GM12865 (cell line): ENCODE results near the gene PRSS1.

Experiments
- DNase-seq: peaks from one replicate; pipeline ENCODE4 v3.0.0; 2010; ENCODE audit warnings: low read depth
- H3K4me3 ChIP-seq: 2 replicates; pipeline ENCODE4 v1.5.1; 2011; ENCODE audit warnings: mild to moderate bottlenecking, low read depth, low read length, control low read depth
- CTCF ChIP-seq: IDR thresholded peaks from 2 replicates; pipeline ENCODE4 v1.5.1; 2011; ENCODE audit warnings: low read length, control low read depth, low read depth, inconsistent platforms; ENCODE audit not compliant: insufficient read depth; ENCODE audit errors: missing control alignments

PRSS1 gene

GRCh38 chr7:142787783-142788182 lies 38.5 kb downstream of the PRSS1 start:
- no peak for TF ChIP-seq CTCF
- DNase-seq = no peak
- no peak overlapping the region for H3K4me3 ChIP-seq

DNA sequence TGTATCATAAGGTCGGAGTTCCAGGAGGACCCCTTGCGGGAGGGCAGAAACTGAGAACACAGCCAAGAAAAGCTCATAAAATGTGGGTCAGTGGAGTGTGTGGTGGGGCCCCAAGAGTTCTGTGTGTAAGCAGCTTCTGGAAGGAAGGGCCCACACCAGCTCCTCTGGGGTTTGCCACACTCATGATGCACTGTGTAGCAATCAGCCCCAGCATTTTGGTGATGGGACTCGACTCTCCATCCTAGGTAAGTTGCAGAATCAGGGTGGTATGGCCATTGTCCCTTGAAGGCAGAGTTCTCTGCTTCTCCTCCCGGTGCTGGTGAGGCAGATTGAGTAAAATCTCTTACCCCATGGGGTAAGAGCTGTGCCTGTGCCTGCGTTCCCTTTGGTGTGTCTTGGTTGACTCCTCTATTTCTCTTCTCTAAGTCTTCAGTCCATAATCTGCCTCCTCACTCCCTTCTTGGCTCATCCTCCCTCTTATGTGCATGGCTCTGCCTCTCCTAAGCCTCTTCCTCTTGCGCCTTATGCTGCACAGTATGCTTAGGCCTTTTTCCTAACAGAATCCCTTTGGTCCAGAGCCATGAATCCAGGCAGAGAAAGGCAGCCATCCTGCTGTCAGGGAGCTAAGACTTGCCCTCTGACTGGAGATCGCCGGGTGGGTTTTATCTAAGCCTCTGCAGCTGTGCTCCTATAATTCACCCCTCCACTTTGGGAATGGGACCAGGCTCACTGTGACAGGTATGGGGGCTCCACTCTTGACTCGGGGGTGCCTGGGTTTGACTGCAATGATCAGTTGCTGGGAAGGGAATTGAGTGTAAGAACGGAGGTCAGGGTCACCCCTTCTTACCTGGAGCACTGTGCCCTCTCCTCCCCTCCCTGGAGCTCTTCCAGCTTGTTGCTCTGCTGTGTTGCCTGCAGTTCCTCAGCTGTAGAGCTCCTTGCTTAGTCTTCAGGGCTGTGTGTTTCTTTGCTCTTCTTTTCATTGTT lies 39.3 kb downstream of the PRSS1 start:
- DNase-seq = no peak
- no peak overlapping the region for H3K4me3 ChIP-seq
- no peak for TF ChIP-seq CTCF

DNA sequence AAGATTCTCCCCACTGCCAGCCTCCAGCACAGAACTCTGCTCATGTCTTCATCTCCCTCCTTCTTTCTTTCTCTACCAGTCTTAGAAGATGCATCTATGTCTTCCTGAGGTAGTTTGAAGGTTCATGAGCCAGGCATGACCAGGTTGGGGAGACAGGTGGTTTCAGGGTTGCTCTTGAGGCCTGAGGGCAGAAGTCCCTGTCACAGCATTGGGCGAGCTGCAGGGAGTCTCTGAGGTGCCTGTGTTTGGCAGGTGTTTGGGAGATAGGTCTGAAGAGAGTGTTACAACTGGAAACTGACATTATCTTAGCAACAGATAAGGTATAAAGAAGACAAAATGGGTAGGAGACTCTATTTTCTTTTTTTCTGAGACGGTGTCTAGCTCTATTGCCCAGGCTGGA lies 40.2 kb downstream of the PRSS1 start:
- DNase-seq = no peak
- no peak overlapping the region for H3K4me3 ChIP-seq
- no peak for TF ChIP-seq CTCF

- no peak for TF ChIP-seq CTCF
- DNase-seq = no peak
- H3K4me3 ChIP-seq = no peak overlapping the region
Observed at GRCh38 chr7:142790056-142790455, 40.8 kb downstream of the PRSS1 start.

- no peak for TF ChIP-seq CTCF
- no peak overlapping the region for H3K4me3 ChIP-seq
- no peak for DNase-seq
Observed at GRCh38 chr7:142790555-142790954, 41.3 kb downstream of the PRSS1 start.

DNA sequence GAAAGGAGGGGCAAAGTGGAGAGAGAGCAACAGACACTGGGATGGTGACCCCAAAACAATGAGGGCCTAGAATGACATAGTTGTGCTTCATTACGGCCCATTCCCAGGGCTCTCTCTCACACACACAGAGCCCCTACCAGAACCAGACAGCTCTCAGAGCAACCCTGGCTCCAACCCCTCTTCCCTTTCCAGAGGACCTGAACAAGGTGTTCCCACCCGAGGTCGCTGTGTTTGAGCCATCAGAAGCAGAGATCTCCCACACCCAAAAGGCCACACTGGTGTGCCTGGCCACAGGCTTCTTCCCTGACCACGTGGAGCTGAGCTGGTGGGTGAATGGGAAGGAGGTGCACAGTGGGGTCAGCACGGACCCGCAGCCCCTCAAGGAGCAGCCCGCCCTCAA lies 42.2 kb downstream of the PRSS1 start:
- no peak overlapping the region for H3K4me3 ChIP-seq
- no peak for DNase-seq
- TF ChIP-seq CTCF = no peak

GRCh38 chr7:142792129-142792528 lies 42.9 kb downstream of the PRSS1 start:
- no peak for TF ChIP-seq CTCF
- DNase-seq = no peak
- H3K4me3 ChIP-seq = no peak overlapping the region
